Panc1 (cell line): ENCODE measurements around the gene ZFP36L2.

Experiments
- POLR2AphosphoS5 ChIP-seq: IDR thresholded peaks from 2 replicates; pipeline ENCODE4 v1.6.1; 2012; ENCODE audit warnings: mild to moderate bottlenecking, low read depth, low read length, moderate library complexity
- TF ChIP-seq, protein P1 (sequence below), 2 experiments: IDR thresholded peaks; 2 replicates each; pipeline ENCODE4 v1.6.1; 2011 to 2012; ENCODE audit warnings: low read depth in 2 of 2, control low read depth in 1 of 2, low read length in 1 of 2, mild to moderate bottlenecking in 1 of 2, moderate library complexity in 1 of 2; ENCODE audit not compliant: insufficient read depth in 1 of 2

DNA sequence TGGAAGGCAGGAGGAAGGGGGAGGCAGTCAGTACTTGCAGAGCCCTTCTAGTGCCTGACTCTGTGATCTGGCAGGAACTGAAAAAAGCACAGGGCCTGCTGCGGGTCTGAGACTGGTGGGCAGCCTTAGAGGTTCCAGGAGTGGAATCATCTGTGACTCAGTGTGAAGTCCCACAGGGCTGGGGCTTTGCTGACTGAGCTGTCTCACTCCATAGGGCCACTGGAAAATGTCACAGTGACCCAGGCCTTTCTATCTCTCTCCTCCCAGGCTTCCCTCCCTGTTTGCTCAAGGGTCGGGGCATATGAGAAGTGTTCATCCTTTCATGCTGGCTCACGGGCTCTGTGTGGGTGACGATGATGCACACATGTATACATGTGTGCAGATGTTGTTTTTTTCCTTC lies 47.1 kb upstream of the ZFP36L2 start:
- TF ChIP-seq POLR2AphosphoS5, result no peak
- TF ChIP-seq, protein P1, sequence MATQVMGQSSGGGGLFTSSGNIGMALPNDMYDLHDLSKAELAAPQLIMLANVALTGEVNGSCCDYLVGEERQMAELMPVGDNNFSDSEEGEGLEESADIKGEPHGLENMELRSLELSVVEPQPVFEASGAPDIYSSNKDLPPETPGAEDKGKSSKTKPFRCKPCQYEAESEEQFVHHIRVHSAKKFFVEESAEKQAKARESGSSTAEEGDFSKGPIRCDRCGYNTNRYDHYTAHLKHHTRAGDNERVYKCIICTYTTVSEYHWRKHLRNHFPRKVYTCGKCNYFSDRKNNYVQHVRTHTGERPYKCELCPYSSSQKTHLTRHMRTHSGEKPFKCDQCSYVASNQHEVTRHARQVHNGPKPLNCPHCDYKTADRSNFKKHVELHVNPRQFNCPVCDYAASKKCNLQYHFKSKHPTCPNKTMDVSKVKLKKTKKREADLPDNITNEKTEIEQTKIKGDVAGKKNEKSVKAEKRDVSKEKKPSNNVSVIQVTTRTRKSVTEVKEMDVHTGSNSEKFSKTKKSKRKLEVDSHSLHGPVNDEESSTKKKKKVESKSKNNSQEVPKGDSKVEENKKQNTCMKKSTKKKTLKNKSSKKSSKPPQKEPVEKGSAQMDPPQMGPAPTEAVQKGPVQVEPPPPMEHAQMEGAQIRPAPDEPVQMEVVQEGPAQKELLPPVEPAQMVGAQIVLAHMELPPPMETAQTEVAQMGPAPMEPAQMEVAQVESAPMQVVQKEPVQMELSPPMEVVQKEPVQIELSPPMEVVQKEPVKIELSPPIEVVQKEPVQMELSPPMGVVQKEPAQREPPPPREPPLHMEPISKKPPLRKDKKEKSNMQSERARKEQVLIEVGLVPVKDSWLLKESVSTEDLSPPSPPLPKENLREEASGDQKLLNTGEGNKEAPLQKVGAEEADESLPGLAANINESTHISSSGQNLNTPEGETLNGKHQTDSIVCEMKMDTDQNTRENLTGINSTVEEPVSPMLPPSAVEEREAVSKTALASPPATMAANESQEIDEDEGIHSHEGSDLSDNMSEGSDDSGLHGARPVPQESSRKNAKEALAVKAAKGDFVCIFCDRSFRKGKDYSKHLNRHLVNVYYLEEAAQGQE (IDR thresholded peaks at IDR 0.05; ENCODE audit: insufficient read depth in 1 of 2, low read depth in 2 of 2, low read length in 1 of 2), result no peak
